ENCODE measurements around the gene TRMT1L. TPM values are rescaled to one million over a fixed set of nuclear protein-coding genes. Genes with fewer than 3 reads are reported as not detected.
A peak's percentile ranks its signal among the peaks of the same experiment; 100 is the strongest.

TRMT1L gene
- total RNA-seq, 1 experiment from 2014 or later, result 30.6 TPM

DNA sequence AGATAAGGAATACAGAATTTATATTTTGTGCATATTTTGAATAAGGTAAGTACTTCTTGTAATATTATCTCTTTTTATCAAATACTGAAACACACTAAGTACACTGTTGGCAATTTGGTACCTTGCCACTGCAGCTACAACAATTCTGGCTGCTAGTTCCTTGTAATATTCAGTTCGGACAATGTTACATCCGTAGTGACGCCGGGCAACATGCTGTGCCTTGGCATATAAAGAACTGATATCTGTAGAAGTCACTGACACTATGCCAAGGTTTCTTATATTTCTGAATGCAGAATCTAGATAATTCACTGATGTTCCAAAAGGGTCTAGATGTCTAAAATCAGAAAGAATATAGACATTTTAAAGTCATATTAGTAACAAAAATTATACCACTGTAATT, 17.5 kb downstream of the TRMT1L start:
- in situ Hi-C loops (cut with HindIII; ENCODE audit: low sequenced_read_pairs), result no loop called here
- DNase-seq (ENCODE audit: low spot score), result peak; percentile 59

DNA sequence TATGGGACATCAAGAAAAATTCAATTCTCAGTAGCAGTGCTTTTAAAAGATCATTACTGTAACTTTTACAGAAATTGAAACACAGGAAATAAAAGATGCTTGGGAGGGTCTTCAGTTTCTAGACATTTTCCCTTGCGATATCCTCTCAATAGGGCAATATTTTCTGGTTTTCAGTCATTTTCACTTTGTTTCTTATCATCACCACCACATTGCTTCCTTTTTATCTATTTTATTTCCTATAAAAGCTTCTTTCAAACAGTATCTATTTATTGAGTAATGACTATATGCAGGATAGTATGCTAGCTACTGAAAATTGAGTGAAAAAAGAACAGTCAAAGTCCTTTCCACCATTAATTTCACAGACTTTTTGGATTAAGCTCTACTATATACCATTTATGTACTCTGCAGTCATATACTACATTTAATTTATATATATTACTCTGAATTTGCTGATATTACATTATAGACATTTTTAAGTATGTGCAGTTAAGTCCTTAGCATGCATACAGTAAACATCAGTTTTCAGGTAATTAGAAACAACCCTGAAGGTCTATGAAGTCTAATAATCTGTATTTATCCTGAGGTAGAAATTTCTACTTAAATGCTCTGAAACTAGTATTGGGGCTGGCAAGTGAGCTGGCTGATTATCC, 18.7 kb downstream of the TRMT1L start:
- no peak for DNase-seq (ENCODE audit: low spot score)
- in situ Hi-C loops (cut with HindIII; ENCODE audit: low sequenced_read_pairs), result no loop called here

DNA sequence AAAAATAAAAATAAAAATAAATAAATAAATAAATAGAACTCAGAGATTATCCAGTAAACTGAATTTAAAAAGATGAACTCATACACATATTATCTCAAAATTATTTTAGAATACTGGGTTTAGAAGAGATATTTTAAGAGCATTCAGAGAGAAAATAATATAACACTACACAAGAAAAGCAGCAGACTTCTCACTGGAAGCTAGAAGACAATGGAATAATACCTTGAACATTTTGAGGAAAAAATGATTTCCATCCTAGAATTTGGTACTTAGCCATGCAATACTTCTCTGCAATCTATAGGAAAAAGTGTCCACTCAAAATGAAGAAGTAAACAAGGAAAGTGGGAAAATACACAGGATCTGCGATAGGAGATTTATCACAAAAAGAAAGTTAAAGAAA, 24.2 kb downstream of the TRMT1L start:
- in situ Hi-C loops (cut with HindIII; ENCODE audit: low sequenced_read_pairs), result no loop called here
- DNase-seq (ENCODE audit: low spot score), result no peak

DNA sequence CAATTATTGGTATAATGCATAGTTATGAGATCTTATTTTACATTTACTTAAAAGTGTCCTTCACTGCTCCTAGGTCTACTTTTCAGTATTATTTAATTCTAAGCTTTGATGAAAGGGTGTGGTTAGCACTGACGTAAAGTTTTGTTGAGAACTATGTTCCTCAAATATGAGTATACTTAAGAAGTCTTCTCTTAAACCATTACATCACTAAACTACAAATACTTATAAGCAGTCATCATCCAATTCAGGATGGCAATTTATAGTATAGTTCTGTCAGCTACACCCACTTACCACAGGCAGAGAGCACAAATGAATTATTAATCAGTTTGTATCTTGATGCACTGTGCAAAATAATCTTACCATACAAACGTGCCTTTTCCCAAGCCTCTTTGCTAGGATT, 27.0 kb downstream of the TRMT1L start:
- no peak for DNase-seq (ENCODE audit: low spot score)
- in situ Hi-C loops (cut with HindIII; ENCODE audit: low sequenced_read_pairs), result no loop called here

DNA sequence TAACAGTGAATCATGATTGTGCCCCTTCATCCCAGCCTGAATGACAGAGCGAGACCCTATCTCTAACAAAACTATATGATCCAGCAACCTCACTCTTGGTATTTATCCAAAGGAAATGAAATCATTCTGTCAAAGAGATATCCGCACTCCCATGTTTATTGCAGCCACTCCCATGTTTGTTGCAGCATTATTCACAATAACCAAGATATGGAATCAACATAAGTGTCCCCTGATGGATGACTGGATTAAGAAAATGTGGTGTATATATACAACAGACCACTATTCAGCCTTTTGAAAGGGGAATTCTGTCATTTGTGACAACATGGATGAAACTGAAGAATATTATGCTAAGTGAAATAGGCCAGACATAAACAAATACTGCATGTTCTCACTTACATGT, 44.4 kb downstream of the TRMT1L start:
- DNase-seq (ENCODE audit: low spot score), result no peak
- in situ Hi-C loops (cut with HindIII; ENCODE audit: low sequenced_read_pairs), result no loop called here

DNA sequence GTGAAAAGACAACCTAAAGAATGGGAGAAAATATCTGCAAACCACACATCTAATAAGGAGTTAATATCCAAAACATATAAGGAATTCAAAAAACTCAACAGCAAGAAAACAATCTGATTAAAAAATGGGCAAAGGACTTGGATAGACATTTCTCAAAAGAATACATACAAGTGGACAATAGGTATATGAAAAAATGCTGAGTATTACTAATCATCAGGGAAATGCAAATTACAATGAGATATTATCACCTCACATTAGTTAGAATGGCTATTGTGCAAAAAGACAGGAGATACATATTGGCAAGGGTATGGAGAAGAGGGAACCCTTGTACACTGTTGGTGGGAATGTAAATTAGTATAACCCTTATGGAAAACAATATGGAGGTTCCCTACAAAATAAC, 44.9 kb downstream of the TRMT1L start:
- in situ Hi-C loops (cut with HindIII; ENCODE audit: low sequenced_read_pairs), result no loop called here
- no peak for DNase-seq (ENCODE audit: low spot score)

DNA sequence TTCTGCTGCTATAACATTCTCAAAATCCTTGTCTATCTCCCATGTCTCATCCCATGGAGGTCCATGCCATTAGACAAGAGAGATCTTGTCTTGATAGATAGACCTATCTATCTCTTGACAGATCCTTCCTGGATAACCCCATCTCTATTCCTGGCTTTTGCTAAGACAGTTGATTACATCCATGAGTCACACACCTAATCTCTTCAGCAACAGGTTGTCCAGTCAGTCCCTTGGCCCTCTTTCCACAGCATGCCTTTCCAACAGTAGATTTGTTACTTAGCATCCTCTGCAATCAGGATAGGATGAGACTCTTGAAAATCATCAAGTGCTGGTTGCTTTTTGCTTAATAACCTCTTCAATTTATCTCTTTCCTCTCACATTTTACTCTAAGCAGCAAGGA, 46.6 kb downstream of the TRMT1L start:
- in situ Hi-C loops (cut with HindIII; ENCODE audit: low sequenced_read_pairs), result no loop called here
- DNase-seq (ENCODE audit: low spot score), result no peak

- in situ Hi-C loops (cut with HindIII; ENCODE audit: low sequenced_read_pairs), result no loop called here
- DNase-seq (ENCODE audit: low spot score), result no peak
These were observed 48.4 kb downstream of the TRMT1L start for GRCh38 chr1:185108321-185108720.

DNA sequence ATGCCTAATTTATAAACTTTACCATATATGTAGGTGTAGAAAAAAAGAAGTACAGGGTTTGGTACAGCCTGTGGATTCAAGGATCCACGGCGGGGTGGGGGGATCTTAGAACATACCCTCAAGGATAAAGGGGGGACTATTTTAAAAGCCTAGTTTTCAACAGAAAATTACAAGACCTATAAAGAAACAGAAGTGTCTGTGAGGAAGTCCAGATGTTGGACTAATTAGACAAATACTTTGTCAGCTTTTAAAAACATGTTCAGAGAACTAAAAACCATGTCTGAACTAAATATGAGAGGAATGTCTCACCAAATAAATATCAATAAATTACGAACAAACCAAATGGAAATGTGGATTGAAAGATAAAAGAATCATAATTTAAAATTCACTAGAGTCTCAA, 51.6 kb downstream of the TRMT1L start:
- DNase-seq (ENCODE audit: low spot score), result no peak
- in situ Hi-C loops (cut with HindIII; ENCODE audit: low sequenced_read_pairs), result no loop called here

GRCh38 chr1:185104083-185104482, 52.7 kb downstream of the TRMT1L start:
- no peak for DNase-seq (ENCODE audit: low spot score)
- in situ Hi-C loops (cut with HindIII; ENCODE audit: low sequenced_read_pairs), result no loop called here

DNA sequence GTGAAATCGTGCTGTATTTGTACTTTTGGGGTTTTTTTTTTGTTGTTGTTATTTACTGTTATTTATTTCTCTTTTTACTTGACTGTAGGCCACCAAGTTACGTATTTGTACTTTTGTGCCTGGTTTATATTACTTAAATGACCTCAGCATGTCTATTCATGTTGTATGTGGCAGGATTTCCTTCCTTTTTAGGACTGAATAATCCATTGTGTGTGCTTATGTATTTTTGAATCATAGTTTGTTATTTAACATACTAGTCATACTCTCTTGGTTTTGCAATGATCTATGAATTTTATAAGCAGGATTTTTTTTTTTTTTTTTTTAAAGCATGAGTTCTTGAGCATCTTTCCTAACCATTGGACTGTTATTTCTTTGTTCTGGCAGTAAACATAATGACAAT, 60.2 kb downstream of the TRMT1L start:
- in situ Hi-C loops (cut with HindIII; ENCODE audit: low sequenced_read_pairs), result no loop called here
- no peak for DNase-seq (ENCODE audit: low spot score)

GRCh38 chr1:185094761-185095160, 62.0 kb downstream of the TRMT1L start:
- in situ Hi-C loops (cut with HindIII; ENCODE audit: low sequenced_read_pairs), result no loop called here

GRCh38 chr1:185091480-185091879, 65.3 kb downstream of the TRMT1L start:
- DNase-seq (ENCODE audit: low spot score), result no peak
- in situ Hi-C loops (cut with HindIII; ENCODE audit: low sequenced_read_pairs), result no loop called here

More at GRCh38 chr1:185094761-185095160, 62.0 kb downstream of the TRMT1L start:
- no peak for DNase-seq (ENCODE audit: low spot score)

GRCh38 chr1:185087746-185088145, 69.0 kb downstream of the TRMT1L start:
- in situ Hi-C loops (cut with HindIII; ENCODE audit: low sequenced_read_pairs), result no loop called here
- no peak for DNase-seq (ENCODE audit: low spot score)

- in situ Hi-C loops (cut with HindIII; ENCODE audit: low sequenced_read_pairs), result no loop called here
- DNase-seq (ENCODE audit: low spot score), result no peak
These were observed 69.7 kb downstream of the TRMT1L start for GRCh38 chr1:185087101-185087500.

DNA sequence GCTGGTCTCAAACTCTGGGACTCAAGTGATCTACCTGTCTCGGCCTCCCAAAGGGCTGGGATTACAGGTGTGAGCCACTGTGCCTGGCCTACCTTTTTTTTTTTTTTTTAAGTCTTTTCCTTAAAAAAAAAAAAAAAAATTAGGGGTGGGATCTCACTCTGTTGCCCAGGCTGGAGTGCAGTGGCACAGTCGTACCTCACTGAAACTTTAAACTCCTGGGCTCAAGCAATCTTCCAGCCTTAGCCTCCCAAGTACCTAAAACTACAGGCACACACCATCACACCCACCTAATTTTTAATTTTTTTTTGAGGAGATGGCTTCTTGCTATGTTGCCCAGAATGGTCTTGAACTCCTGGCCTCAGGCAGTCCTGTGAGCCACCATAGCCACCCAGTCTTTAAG, 72.9 kb downstream of the TRMT1L start:
- DNase-seq (ENCODE audit: low spot score), result no peak
- in situ Hi-C loops (cut with HindIII; ENCODE audit: low sequenced_read_pairs), result no loop called here

DNA sequence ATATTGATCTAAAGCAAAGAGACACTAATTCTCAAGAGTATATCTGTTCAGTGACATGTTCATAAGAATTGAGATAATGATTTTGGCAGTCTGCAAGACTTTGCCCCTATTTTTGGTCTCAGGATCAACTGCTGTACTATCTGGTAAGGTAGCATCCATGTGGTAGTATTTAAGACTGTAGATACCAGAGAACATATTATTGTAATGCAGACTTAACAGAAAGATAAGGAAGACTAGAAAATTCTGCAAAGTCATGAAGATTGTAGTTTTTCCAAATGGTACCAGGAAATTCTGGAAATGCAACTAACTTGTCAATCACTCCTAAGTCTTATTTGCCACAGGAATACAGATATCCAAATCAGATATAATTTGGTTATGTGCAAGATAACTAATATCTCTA, 76.3 kb downstream of the TRMT1L start:
- in situ Hi-C loops (cut with HindIII; ENCODE audit: low sequenced_read_pairs), result no loop called here
- DNase-seq (ENCODE audit: low spot score), result no peak

GRCh38 chr1:185077374-185077773, 79.4 kb downstream of the TRMT1L start:
- no peak for DNase-seq (ENCODE audit: low spot score)

DNA sequence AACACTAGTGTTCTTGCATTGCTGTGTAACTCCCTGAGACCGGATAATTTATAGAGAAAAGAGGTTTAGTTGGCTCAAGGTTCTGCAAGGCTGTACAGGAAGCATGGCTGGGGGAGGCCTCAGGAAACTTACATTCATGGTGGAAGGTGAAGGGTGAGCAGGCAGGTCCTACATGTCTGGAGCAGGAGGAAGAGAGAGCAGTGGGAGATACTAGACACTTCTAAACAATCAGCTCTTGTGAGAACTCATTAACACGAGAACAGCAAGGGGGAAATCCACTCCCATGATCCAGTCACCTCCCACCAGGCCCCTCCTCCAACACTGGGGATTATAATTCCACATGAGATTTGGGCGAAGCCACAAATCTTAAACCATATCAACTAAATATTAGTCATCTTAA, 81.3 kb downstream of the TRMT1L start:
- in situ Hi-C loops (cut with HindIII; ENCODE audit: low sequenced_read_pairs), result no loop called here
- DNase-seq (ENCODE audit: low spot score), result no peak

More at GRCh38 chr1:185077374-185077773, 79.4 kb downstream of the TRMT1L start:
- in situ Hi-C loops (cut with HindIII; ENCODE audit: low sequenced_read_pairs), result no loop called here

DNA sequence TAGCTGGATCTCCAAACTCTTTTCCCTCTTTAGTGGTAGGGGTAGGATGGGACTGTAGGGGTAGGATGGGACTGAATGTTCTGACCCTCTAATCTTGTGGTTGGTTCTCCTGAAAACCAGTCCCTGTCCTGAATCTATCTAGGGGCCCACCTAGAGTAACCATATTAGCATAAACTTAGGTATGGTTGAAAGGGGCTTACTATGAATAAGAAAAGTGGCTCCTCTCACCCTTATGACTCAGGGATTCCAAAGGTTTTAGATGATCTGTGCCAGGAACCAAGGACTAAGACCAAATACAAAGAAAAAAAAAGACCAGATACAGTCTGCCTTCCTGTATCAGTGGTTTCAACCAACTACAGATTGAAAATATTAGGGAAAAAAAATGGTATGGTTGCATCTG, 82.4 kb downstream of the TRMT1L start:
- in situ Hi-C loops (cut with HindIII; ENCODE audit: low sequenced_read_pairs), result no loop called here
- no peak for DNase-seq (ENCODE audit: low spot score)

DNA sequence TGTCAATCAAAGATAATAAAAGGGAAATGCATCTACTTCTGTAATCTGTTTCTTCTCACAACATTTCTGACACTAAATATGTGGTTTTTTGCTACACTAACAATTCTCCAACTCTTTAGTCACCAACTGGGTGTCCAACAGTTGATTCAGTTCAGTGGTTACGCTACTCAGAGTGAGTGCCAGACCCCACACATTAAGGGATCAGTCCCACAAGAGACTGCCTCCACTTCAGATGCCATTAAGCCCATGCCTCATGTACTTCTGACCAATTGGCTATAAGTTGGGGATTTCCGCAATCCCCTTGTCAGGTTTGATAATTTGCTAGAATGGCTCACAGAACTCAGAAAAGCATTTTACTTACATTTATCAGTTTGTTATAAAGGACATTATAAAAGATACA, 83.0 kb downstream of the TRMT1L start:
- DNase-seq (ENCODE audit: low spot score), result no peak
- in situ Hi-C loops (cut with HindIII; ENCODE audit: low sequenced_read_pairs), result no loop called here

DNA sequence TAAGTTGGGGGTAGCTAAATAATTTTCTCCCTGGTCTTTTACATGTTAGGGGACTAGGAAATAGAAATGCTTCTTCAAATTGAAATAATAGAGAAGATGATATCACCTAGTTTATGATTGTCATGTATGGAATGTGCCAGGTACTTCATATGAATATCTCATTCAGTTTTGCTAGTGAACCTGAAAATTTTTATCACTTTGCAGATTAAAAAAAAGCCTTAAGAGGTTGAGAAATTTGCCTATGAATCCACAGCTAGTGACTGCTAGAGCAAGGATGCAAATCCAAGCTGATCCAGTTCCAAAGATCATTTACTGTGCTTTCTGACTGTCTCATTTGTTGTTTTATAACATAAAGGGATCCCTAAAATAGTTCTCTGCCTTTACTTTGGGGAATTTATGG, 86.7 kb downstream of the TRMT1L start:
- in situ Hi-C loops (cut with HindIII; ENCODE audit: low sequenced_read_pairs), result no loop called here
- no peak for DNase-seq (ENCODE audit: low spot score)
